ENCODE results near the gene IFNAR1.

IFNAR1 gene

GRCh38 chr21:33305938-33306337, 18.8 kb upstream of the IFNAR1 start:
- TF ChIP-seq, protein P1, sequence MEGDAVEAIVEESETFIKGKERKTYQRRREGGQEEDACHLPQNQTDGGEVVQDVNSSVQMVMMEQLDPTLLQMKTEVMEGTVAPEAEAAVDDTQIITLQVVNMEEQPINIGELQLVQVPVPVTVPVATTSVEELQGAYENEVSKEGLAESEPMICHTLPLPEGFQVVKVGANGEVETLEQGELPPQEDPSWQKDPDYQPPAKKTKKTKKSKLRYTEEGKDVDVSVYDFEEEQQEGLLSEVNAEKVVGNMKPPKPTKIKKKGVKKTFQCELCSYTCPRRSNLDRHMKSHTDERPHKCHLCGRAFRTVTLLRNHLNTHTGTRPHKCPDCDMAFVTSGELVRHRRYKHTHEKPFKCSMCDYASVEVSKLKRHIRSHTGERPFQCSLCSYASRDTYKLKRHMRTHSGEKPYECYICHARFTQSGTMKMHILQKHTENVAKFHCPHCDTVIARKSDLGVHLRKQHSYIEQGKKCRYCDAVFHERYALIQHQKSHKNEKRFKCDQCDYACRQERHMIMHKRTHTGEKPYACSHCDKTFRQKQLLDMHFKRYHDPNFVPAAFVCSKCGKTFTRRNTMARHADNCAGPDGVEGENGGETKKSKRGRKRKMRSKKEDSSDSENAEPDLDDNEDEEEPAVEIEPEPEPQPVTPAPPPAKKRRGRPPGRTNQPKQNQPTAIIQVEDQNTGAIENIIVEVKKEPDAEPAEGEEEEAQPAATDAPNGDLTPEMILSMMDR (IDR thresholded peaks at IDR 0.05; ENCODE audit: insufficient read depth, missing control alignments) = no peak
- DNase-seq (ENCODE audit: insufficient read length, low spot score) (no peak), FAIRE-seq (no peak)

- FAIRE-seq = no peak
- TF ChIP-seq, protein P1 (IDR thresholded peaks at IDR 0.05; ENCODE audit: insufficient read depth, missing control alignments) = no peak
- DNase-seq (ENCODE audit: insufficient read length, low spot score) = no peak
Observed at GRCh38 chr21:33308586-33309490, 15.9 kb upstream of the IFNAR1 start.

DNA sequence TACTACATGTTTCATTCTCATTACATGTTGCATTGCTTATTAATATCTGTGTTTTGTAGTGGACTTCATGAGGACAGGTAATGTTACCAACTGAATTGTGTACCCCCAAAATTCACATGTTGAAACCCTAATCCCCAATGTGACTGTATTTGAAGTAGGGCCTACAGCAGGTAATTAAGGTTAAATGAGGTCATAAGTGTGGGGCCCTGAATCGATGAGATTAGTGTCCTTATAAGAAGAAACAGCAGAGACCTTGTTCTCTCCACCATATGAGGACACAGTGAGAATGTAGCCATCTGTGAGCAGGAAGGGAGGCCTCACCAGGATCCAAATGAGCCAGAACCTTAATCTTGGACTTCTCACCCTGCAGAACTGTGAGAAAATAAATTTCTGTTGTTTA, 15.0 kb upstream of the IFNAR1 start:
- DNase-seq (ENCODE audit: insufficient read length, low spot score) = no peak
- TF ChIP-seq, protein P1 (IDR thresholded peaks at IDR 0.05; ENCODE audit: insufficient read depth, missing control alignments) = no peak
- no peak for FAIRE-seq

- DNase-seq (ENCODE audit: insufficient read length, low spot score) = no peak
- no peak for FAIRE-seq
- TF ChIP-seq, protein P1 (IDR thresholded peaks at IDR 0.05; ENCODE audit: insufficient read depth, missing control alignments) = no peak
Observed at GRCh38 chr21:33312121-33312520, 12.6 kb upstream of the IFNAR1 start.

DNA sequence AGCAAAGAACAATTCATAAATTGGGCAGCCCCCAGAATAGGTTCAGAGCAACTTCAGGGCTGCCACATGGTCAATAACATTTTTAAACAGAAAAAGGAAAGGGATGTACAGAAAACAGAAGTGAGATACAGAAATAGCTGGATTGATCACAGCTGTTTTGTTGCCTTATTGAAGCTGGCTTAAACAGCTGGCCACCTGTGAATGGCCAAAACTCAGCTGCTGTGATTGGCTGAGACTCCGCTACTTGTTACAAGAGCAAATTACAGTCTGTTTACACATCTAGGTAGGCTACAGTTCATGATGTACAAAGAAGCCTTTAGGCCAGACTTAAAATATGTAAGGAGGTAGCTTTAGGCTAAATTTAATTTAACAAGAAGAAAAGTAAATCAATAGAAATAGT, 11.6 kb upstream of the IFNAR1 start:
- DNase-seq (ENCODE audit: insufficient read length, low spot score) = no peak
- no peak for FAIRE-seq
- TF ChIP-seq, protein P1 (IDR thresholded peaks at IDR 0.05; ENCODE audit: insufficient read depth, missing control alignments) = no peak

- TF ChIP-seq, protein P1 (IDR thresholded peaks at IDR 0.05; ENCODE audit: insufficient read depth, missing control alignments) = no peak
- DNase-seq (ENCODE audit: insufficient read length, low spot score) = no peak
- no peak for FAIRE-seq
Observed at GRCh38 chr21:33313611-33314010, 11.2 kb upstream of the IFNAR1 start.

DNA sequence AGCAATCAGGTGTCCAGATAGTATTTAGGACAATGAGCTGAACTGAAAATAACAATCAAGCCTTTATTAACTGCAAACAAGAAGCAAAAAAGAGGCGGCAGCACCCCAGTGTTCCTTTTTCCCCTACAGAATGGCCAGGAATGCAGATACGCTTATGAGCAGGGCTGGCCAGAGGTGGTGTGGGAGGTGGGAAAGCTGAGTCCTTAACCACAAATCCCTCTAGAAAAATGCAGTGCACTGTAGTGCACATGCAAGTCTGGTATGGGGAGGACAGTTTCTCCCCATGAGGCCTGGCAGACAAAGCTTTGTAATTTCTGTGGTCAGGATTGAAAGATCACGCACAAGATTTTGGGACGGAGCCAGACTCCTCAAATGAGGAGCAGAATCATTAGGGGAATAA, 10.7 kb upstream of the IFNAR1 start:
- no peak for FAIRE-seq
- TF ChIP-seq, protein P1 (IDR thresholded peaks at IDR 0.05; ENCODE audit: insufficient read depth, missing control alignments) = no peak
- no peak for DNase-seq (ENCODE audit: insufficient read length, low spot score)

Data from D721Med (cell line).